Stimulated activated CD8-positive, alpha-beta memory T cell treated with anti-CD3 and anti-CD28 coated beads, Interleukin-2, amount 100 ng/mL, for 1 hour (primary cell): ENCODE data around the gene DYSF.

Experiments used
- DNase-seq, 2 donors: peaks; one replicate each; pipeline ENCODE4 v3.0.0-alpha.2; 2020; ENCODE audit warnings: low read depth in 2 of 2

The DYSF gene

DNA sequence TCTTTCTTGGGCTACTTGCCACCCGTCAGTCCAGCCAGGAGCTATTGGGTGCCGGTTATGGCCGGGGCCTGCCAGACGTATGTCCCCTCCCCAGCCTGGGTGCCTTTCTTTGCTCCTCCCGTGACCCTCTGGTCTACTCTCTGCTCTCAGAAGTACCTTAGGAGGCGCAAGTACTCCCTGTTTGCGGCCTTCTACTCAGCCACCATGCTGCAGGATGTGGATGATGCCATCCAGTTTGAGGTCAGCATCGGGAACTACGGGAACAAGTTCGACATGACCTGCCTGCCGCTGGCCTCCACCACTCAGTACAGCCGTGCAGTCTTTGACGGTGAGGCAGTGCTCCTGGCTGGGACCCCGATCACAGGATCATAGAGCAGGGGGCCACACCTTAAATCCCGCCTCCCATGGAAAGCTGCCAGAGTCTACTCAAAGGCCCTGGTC, 99.5 kb downstream of the DYSF start:
- no peak for DNase-seq

GRCh38 chr2:71554028-71554705, 100.8 kb downstream of the DYSF start:
- DNase-seq, result no peak

DNA sequence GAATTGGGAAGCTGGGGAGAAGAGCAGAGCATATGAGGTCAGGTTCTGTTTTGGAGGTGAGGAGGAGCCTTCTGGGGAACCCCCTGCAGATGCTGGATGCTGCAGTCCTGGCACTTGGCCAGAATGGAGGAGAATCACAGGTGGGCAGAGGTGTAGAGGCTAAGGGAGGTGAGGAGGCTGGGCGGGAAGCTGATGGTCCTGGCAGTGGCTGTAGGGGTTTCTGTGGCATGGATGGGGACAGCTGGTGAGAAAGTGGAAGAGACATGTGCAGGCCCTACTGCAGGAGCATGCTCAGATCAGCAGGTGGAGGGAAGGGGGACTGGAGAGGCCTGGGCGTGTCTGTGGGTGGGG, 101.3 kb downstream of the DYSF start:
- DNase-seq, result no peak

GRCh38 chr2:71555798-71556454, 102.6 kb downstream of the DYSF start:
- no peak for DNase-seq

DNA sequence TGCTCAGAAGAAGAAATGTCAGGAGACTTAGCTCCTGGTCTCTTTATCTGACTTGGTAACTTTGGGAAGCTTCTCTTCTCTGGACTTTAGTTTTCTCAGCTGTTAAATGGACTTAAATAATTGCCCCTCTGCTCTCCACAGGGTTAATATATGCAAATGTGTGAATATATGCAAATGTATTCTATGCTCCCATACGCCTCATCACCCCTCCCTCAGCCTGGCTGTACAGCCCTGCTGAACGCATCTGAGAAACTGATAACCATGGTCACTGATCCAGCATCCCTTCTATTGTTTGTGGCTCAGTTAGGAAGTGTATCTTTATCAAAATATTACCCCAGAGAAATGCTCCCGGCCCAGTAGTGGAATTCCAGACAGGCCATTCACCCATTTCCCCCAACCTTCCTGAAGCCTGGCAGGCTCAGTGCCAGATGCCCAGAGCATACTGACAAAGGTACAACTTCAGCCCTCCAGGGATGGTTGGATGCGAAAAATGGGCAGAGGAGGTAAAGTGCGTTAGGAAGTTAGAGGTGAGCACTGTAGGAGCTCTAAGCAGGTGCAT, 103.4 kb downstream of the DYSF start:
- DNase-seq, result no peak

- no peak for DNase-seq
Measured at GRCh38 chr2:71557321-71557720, 104.0 kb downstream of the DYSF start.

GRCh38 chr2:71558300-71559051, 105.1 kb downstream of the DYSF start:
- DNase-seq, result no peak

DNA sequence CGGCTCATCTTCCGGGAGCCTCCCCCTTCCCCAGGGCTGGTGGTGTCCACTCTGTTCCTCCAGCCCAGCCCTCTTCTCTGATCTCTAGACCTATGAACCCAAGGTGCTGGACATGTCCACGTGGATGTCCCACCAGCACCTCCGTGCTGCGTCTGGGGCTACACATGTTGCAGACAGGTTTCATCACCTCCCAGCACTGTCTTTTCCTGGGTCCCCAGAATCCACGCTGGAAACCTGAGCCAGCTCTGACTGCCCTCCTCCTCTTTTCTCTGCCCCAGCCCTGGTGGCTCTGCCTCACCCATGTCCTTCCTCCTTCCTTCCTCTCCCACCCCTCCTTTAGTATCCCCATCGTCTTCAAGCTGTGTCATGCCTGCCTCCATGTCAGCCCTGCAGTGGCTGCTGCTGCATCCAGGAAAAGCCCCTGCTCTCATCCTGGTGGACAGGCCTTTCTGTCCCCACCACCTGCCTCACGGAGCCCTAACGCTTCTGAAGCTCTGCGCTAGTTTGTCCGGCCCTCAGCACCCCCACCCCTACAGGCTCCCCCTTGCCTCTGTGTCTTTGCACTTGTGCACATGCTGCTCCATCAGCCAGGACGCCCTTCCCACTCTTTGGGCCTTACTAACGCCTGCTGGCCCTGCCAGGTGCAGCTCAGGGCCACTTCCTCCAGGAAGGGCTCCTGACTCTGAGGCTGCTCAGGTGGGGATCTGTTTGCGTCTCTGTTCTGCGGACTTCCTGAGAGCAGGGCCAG, 105.9 kb downstream of the DYSF start:
- DNase-seq, result no peak

DNA sequence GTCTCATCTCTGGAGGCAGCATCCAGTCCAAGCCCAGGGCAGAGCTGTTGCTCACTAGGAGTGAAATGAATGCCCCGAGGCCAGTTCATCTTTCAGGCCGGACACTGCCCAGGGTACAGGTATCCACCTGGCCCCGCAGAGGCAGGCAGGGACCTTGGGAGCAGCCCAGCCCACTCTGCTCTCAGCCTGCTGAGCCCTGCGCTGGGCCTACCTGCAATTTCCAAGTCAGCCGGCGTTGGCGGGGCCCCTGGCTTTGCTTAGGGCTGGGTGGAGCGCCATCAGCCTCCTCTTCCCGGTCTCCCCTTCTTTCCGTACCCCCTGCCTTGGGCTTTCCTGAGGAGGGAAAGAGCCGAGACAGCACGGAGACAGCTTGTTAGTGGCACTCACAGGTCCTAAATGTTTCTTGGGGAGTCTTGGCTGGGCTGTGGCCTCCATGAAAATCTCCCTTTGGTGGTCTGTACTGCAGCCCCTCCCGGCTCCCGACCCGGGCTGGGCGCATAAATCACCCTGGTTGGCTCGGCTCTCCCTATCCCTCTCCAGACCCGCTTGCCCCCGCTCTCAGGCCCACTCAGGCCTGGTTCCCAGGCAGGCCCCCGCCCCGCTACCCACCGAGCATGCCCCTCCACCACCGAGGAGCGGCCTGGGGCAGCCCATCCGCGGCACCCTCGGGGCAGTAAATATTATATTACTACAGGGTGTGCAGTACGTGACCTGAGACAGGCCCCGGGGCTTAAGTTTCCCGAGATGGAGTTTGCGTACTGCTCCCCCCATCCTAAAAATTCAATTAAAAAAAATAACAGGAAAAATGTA, 106.7 kb downstream of the DYSF start:
- no peak for DNase-seq

- no peak for DNase-seq
Measured at GRCh38 chr2:71560638-71561011, 107.3 kb downstream of the DYSF start.

DNA sequence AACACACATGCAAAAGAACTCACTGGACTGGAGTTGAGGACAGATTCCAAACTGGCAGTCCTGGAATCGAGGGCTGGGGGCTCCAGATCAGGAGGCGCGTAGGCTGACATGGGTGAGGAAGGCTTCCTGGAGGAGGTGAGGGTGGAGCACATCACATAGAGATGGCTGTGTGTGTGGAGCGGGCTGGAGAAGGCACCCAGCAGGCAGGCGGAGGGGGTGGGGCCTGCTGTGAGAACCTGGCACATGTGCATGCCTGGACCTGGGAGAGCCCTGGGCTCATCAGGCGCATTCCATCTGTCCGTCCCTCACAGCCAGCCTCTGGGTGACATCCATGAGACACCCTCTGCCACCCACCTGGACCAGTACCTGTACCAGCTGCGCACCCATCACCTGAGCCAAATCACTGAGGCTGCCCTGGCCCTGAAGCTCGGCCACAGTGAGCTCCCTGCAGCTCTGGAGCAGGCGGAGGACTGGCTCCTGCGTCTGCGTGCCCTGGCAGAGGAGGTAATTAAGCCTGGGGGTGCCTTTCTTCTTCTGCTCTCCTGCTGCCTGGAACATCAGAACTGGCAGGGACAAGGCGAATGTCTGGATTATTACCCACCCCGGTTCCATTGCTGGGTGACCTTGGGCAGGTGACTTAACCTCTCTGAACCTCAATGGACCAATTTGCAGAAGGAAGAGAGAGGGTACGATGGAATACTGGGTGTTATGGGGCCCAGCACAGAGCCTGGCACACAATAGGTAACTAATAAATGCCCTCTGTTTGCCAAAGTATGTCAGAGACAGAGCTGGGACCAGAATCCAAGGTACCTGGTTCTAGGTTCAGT, 108.3 kb downstream of the DYSF start:
- no peak for DNase-seq

GRCh38 chr2:71562518-71562917, 109.2 kb downstream of the DYSF start:
- DNase-seq, result no peak

GRCh38 chr2:71563872-71564271, 110.5 kb downstream of the DYSF start:
- DNase-seq, result no peak

GRCh38 chr2:71564361-71564760, 111.0 kb downstream of the DYSF start:
- no peak for DNase-seq

GRCh38 chr2:71564790-71565189, 111.4 kb downstream of the DYSF start:
- DNase-seq, result no peak

- DNase-seq, result no peak
Measured at GRCh38 chr2:71566372-71566771, 113.0 kb downstream of the DYSF start.

DNA sequence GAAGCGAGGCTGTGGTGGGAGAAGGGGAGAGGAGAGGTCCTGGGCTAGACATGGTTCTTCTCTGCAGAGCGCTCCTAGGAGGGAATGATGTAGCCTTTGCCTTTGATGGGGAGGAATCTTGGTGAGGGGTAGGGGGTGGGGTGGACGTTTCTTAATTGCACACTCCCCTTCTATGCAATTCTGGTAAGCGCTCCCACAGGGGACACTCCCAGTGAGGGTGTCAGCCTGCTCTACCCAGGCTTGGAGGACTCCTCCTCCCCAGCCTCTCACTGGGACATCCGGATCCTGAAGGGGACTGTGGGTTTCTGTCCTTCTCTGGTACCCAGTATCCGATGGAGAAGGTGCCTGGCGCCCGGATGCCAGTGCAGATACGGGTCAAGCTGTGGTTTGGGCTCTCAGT, 114.3 kb downstream of the DYSF start:
- no peak for DNase-seq

DNA sequence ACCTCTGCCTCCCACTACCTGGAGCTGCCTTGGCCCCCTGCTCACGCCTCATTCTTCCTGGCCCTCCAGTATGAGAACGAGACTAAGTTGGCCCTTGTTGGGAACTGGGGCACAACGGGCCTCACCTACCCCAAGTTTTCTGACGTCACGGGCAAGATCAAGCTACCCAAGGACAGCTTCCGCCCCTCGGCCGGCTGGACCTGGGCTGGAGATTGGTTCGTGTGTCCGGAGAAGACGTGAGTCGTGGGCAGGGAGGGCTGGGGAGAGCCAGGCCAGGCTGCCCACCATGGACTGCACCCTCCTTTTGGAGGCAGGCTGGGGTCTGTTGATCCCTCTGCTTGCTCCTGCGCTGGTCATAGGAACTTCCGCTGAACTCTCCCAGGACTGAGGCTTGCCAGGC, 114.7 kb downstream of the DYSF start:
- DNase-seq, result no peak

DNA sequence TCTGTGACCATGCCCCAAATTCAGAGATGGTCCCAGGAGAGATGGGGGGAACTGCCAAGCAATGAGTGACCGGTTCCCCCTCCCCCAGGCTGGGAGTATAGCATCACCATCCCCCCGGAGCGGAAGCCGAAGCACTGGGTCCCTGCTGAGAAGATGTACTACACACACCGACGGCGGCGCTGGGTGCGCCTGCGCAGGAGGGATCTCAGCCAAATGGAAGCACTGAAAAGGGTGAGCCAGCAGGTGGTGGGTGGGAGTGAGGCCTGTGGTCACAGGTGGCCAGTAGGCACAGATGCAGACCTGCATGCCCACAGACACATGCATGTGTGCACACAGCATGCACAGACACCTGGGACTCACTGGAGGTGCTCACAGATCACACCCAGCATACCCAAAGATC, 117.2 kb downstream of the DYSF start:
- no peak for DNase-seq

- no peak for DNase-seq
Measured at GRCh38 chr2:71570951-71571460, 117.6 kb downstream of the DYSF start.
